ENCODE measurements around the gene NINL. TPM values are rescaled to one million over a fixed set of nuclear protein-coding genes. Genes with fewer than 3 reads are reported as not detected.
A peak's percentile ranks its signal among the peaks of the same experiment; 100 is the strongest.

The NINL gene
- total and polyA plus RNA-seq, 10 donors: 3.1 to 16.1 (median 8.1) TPM

DNA sequence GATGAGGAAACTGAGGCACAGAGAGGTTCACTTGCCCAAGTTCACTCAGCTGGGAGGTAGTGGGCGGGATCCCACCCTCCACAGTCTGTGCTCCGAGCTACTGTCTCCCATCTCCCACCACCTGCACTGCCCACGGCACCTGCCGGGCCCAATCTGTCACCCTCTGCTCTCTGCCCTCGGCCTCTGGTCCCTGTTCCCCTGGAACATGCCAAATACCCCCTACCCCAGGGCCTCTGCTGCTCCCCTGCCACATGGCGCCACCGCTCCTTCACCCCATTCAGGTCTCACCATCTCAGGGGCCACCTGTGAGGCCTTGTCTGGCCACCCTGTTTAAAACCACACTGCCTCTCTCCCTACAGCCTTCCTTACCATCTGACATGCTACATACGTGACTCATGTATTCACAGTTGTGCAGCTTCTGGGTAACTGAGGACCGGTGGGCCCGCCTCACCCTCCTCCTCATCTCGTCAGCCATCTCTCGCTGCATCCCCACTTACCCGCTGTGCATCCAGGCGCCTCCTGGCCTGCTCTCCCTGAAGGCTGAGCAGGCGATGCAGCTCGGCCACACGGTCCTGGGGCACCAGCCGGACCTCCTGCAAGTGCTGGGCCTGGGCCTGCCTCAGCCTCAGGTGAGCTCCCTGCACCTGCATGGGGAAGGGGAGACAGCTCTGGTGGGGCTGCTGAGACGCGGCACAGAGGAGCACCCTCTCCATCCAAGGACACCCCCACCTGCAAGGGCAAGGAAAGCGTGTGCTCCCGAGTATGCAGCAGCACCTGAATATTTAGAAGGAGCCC, 127.2 kb downstream of the NINL start:
- TF ChIP-seq CTCF (IDR thresholded peaks at IDR 0.05 in 8 of 11, conservative IDR thresholded peaks at IDR 0.05 in 3 of 11): no peak
- TF ChIP-seq POLR2A (IDR thresholded peaks at IDR 0.05): no peak
- H3K4me3 ChIP-seq: no peak overlapping the region
- no peaks in the 10 kb centered on the region for H3K9me3 ChIP-seq
- peak; percentile 67 for DNase-seq
- H3K27ac ChIP-seq: no peak overlapping the region
- peaks cover 0 to 55% (median 6%) of the 10 kb centered on the region in 6 donors for H3K36me3 ChIP-seq
- intact Hi-C loops (cut with DNase I; ENCODE audit: low total_unique reads): no loop called here
- no peaks in the 10 kb centered on the region for H3K27me3 ChIP-seq (replicated peaks in 1 of 7)
- 90 to 96% (median 93%) methylated on average over 19 to 22 of the region's 22 CpGs for WGBS, 5 donors
- H3K4me1 ChIP-seq: no peaks in the 10 kb centered on the region

DNA sequence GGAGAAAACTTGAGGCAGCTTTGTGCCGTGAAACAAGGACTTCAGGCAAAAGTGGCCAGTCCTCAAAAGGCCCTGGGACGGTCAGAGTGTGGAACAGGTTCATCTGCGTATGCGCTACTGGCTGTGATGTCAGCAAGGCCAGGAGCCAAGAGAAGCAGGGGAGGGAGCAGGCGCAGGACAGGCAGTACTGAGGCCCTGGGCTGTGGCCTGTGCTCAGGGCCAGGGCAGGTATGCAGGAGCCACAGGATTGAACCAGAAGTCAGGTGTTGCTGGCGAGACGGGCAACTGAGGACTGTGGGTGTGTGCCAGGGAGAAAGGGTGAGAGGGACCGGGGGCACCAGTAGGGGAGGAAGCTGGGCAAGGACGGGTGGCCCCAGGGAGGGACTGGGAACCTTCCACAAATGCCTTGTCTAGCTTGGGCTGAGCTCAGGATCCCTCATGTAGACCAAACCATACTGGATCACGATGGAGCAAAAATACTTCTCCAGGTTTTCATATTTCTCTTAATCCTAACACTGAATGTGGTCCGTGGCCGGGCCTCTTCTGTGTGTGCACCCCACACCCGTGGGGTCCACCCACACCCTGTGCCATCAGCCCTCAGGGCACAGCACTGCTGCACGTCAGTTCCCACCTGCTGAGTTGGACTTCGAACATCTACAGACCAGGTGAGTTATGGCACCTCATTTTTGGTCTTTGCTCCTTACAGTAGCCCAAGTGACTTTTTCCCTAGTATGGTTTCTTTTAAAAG, 131.0 kb downstream of the NINL start:
- H3K4me3 ChIP-seq: no peak overlapping the region
- H3K36me3 ChIP-seq: peaks cover 0 to 46% (median 7%) of the 10 kb centered on the region in 6 donors
- no peaks in the 10 kb centered on the region for H3K9me3 ChIP-seq
- intact Hi-C loops (cut with DNase I; ENCODE audit: low total_unique reads): no loop called here
- TF ChIP-seq POLR2A (IDR thresholded peaks at IDR 0.05) (no peak), POLR2AphosphoS5 (IDR thresholded peaks at IDR 0.05) (no peak), CTCF (IDR thresholded peaks at IDR 0.05 in 8 of 11, conservative IDR thresholded peaks at IDR 0.05 in 3 of 11) (no peak)
- no peak overlapping the region for H3K27ac ChIP-seq
- 84 to 96% (median 89%) methylated on average over 15 of the region's 15 CpGs for WGBS, 5 donors
- DNase-seq: peak; percentile 64
- H3K27me3 ChIP-seq (replicated peaks in 1 of 7): no peaks in the 10 kb centered on the region
- no peaks in the 10 kb centered on the region for H3K4me1 ChIP-seq

GRCh38 chr20:25453035-25453810, 132.1 kb downstream of the NINL start:
- peak; percentile 40 for DNase-seq
- no peak overlapping the region for H3K4me3 ChIP-seq
- H3K27me3 ChIP-seq (replicated peaks in 1 of 7): no peaks in the 10 kb centered on the region
- 87 to 94% (median 91%) methylated on average over 25 of the region's 25 CpGs for WGBS, 5 donors
- intact Hi-C loops (cut with DNase I; ENCODE audit: low total_unique reads): no loop called here
- no peaks in the 10 kb centered on the region for H3K4me1 ChIP-seq
- no peak overlapping the region for H3K27ac ChIP-seq
- TF ChIP-seq CTCF (IDR thresholded peaks at IDR 0.05 in 8 of 11, conservative IDR thresholded peaks at IDR 0.05 in 3 of 11) (no peak), POLR2AphosphoS5 (IDR thresholded peaks at IDR 0.05) (no peak), POLR2A (IDR thresholded peaks at IDR 0.05) (no peak)
- H3K9me3 ChIP-seq: peaks cover 0 to 6% (median 0%) of the 10 kb centered on the region in 8 donors
- peaks cover 0 to 44% (median 7%) of the 10 kb centered on the region in 6 donors for H3K36me3 ChIP-seq

Data from spleen (tissue), 11 donors.